GM19324 (cell line): ENCODE results near the gene SMARCA1.

Source experiments
- ATAC-seq: cut with Tn5 transposase; IDR thresholded peaks from one replicate; pipeline ENCODE4 v1.9.1; 2021; ENCODE audit warnings: mild to moderate bottlenecking, moderate library complexity; ENCODE audit not compliant: unreplicated experiment, low FRiP score

The SMARCA1 gene

GRCh38 chrX:129462707-129463106, 60.6 kb downstream of the SMARCA1 start:
- no peak for ATAC-seq

DNA sequence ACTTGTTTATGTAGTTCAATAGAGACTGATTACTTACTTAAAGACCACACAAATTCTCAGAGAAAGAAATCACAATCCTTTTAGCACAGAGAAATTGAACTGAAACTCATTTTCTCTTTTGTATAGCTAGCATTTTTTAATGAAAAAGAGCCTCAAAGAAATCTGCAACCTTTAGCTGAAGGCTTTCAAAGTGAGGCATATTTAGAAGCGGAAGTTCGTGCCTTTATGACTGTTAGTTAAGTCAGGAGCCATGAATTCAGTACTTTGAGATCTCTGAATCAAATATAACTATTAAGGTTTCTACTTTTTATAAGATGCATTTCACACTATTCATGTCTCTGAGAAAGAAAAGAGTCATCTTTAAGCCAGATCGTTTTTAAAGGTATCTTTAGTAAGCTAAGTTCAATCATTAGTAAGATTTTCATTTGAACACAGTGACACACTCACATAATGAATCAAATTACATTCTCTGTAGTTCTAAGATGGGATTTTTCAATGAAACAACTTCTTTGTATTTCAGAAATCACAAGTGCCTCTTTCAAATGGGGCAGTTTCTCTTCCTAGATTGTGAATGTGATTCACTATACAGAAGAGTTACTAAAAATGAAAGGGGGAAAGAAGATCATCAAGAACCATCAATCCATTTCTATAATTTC, 61.4 kb downstream of the SMARCA1 start:
- ATAC-seq = no peak

DNA sequence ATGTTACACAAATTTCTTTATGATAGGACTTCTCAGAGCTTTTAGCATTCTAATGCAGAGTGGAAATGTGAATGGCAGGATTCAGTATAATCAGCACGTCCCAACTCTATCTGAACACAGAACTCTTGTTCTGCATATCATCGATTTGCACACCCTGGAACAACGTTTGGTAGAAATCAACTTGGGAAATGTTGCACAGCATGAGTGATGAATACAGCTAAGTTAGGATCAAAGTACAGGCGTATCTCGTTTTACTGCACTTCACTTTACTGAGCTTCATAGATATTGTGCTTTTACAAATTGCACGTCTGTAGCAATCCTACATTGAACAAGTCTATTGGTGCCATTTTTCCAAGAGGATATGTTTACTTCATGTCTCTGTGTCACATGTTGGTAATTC, 70.8 kb downstream of the SMARCA1 start:
- no peak for ATAC-seq

GRCh38 chrX:129450123-129450522, 73.2 kb downstream of the SMARCA1 start:
- no peak for ATAC-seq

DNA sequence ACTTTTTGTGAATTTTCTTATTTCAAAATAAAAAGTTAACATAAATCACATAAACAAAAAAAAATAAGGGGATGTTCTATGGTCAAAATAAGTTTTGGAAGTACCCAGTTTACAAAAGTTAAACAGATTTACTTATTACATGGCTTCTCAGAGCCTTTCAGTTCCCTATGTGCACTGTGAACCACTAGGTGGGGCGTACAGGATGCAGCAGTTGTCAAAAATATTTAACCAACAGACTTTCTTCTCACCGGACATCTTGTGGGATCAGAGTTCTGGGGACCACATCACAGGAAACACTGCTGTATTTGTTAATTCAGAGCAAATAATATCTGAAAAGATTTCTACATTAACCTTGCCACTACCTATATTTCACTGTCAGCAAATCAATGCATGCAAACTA, 74.1 kb downstream of the SMARCA1 start:
- no peak for ATAC-seq

GRCh38 chrX:129445436-129445835, 77.9 kb downstream of the SMARCA1 start:
- no peak for ATAC-seq

DNA sequence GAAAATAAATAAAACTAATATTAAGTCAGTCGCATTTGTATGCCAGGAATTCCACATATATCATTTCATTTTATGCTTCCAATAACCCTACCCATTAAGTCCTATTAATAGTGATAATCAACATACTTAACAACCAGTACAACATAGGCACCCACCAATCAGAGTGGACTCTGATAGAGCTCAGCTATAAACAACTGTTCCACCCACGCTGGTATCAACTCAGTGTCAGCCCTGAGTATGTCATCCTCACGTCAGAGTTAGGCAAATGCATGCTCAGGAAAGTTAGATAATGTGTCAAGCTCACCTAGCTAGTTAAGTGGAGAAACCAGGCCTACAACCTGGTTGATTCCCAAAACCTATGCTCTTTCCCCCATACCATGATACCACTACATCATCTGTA, 89.3 kb downstream of the SMARCA1 start:
- no peak for ATAC-seq

GRCh38 chrX:129433461-129433860, 89.8 kb downstream of the SMARCA1 start:
- ATAC-seq = no peak

- ATAC-seq = no peak
Measured at GRCh38 chrX:129427267-129427666, 96.0 kb downstream of the SMARCA1 start.

- ATAC-seq = no peak
Measured at GRCh38 chrX:129423191-129423590, 100.1 kb downstream of the SMARCA1 start.

- no peak for ATAC-seq
Measured at GRCh38 chrX:129404670-129405008, 118.7 kb downstream of the SMARCA1 start.

DNA sequence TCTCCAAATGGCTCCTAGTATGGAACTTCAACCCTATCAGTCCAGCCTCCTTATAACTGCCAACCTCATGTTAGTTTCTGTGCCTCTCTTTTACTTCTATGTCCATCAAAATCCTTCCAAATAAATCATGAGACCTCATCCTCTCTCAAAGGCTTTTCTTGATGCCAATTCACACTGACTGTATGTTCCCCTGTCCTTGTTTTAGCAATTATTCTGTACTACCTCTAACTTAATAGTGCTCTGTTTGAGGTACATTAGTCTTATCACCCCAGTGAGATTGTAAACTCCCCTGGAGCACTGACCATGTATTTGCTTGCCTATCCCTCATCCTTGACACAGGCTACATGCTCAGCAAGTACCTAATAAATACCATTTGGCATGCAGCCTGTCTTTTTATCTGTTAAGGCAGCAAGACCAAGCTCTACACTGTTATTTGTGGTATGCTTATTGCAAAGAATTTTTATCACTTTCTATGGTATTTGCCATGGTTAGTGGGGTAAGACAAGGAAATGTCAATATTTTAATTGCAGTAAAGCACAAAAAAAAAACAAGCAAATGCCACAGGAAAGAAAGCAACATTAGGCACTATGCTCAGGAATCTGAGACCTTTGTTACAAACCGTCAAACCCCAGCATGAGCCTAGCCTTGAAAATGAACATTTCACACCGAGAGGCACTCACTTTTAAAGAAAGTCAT, 119.2 kb downstream of the SMARCA1 start:
- no peak for ATAC-seq
